ENCODE data around the gene ZNF346. TPM values are rescaled to one million over a fixed set of nuclear protein-coding genes. Genes with fewer than 3 reads are reported as not detected.
A peak's percentile ranks its signal among the peaks of the same experiment; 100 is the strongest.

Gene ZNF346
- total and polyA plus RNA-seq, 10 of the 15 experiments (the other 5 are each of a cell fraction or from before 2014, with no cell fraction given) = 6.5 to 30.2 (median 24.0) TPM

GRCh38 chr5:177124486-177124991 is 102.0 kb downstream of the ZNF346 start:
- DNase-seq (ENCODE audit: low read depth, low spot score) = no peak
- H2AFZ ChIP-seq (ENCODE audit: control insufficient read depth, low read depth, low read length) = peak overlapping the region; percentile 55
- no peaks in the 10 kb centered on the region for H4K20me1 ChIP-seq (ENCODE audit: control insufficient read depth, insufficient read depth)
- H3K9me3 ChIP-seq (replicated peaks; ENCODE audit: control insufficient read depth, insufficient read depth, low read length) = no peaks in the 10 kb centered on the region
- in situ Hi-C loops (cut with MboI) (no loop called here), intact Hi-C loops (cut with micrococcal nuclease; ENCODE audit: unreplicated experiment) (no loop called here)
- H3K27ac ChIP-seq (ENCODE audit: control insufficient read depth, insufficient read depth) = no peak overlapping the region; the same call in 1 of the 2 replicates
- no peak overlapping the region for H3K4me3 ChIP-seq
- H3K36me3 ChIP-seq (ENCODE audit: control insufficient read depth in 2 of 2, insufficient read depth in 2 of 2, low read length in 1 of 2) = no peaks in the 10 kb centered on the region
- H3K79me2 ChIP-seq (ENCODE audit: control insufficient read depth, insufficient read depth, low read length) = no peaks in the 10 kb centered on the region
- peaks cover 15% of the 10 kb centered on the region for H3K4me1 ChIP-seq (ENCODE audit: control insufficient read depth, insufficient read depth, low read length)
- CTCF ChIA-PET = interaction anchor here (0.5 to 1.3 kb wide), 3 partner anchors 10 to 135 kb away, joined by 3 to 13 read pairs (median 3); no protein-coding TSS in a partner anchor
- 83% methylated on average over 4 of the region's 4 CpGs for WGBS (ENCODE audit: insufficient coverage, insufficient replicate concordance, low lambda C conversion rate, missing lambda C conversion rate)
- no peak for FAIRE-seq
- H3K9ac ChIP-seq (ENCODE audit: control insufficient read depth, insufficient read depth, low read length) = no peak overlapping the region
- SMC1A ChIA-PET (ENCODE audit: uncharacterized antibody, unreplicated experiment) = interaction anchor here (0.7 to 1.7 kb wide), 3 partner anchors 10 to 12 kb away, joined by 3 read pairs; no protein-coding TSS in a partner anchor
- H3K4me2 ChIP-seq (ENCODE audit: control insufficient read depth, insufficient read depth) = peak overlapping the region; percentile 6; the same call in 1 of the 2 replicates
- RAD21 ChIA-PET (ENCODE audit: unreplicated experiment) = interaction anchor here (0.7 to 1.2 kb wide), 2 partner anchors 10 to 11 kb away, joined by 4 read pairs; no protein-coding TSS in a partner anchor
- TF ChIP-seq RAD21 (IDR thresholded peaks at IDR 0.05; ENCODE audit: insufficient read depth, low read depth, low read length) (no peak), PKNOX1 (IDR thresholded peaks at IDR 0.05) (peak; percentile 82), CHD4 (IDR thresholded peaks at IDR 0.05) (no peak; the same call in 1 of the 2 replicates), MEF2B (IDR thresholded peaks at IDR 0.05; ENCODE audit: partially characterized antibody, poor library complexity, severe bottlenecking) (no peak), POLR2AphosphoS2 (IDR thresholded peaks at IDR 0.05; ENCODE audit: low read depth, low read length) (no peak), BCL3 (IDR thresholded peaks at IDR 0.05; ENCODE audit: borderline replicate concordance, insufficient read depth, low read depth, low read length, poor library complexity, severe bottlenecking) (no peak), JUNB (IDR thresholded peaks at IDR 0.05) (no peak), PBX3 (IDR thresholded peaks at IDR 0.05; ENCODE audit: insufficient replicate concordance, low read depth, low read length) (peak; percentile 60)
- ATAC-seq = peak; percentile 54
- POLR2A ChIA-PET = interaction anchor here (0.9 kb wide), 1 partner anchor 172 kb away, joined by 3 read pairs; no protein-coding TSS in a partner anchor
- H3K27me3 ChIP-seq (replicated peaks in 1 of 2; ENCODE audit: control insufficient read depth in 2 of 2, insufficient read depth in 2 of 2, low read length in 1 of 2) = no peaks in the 10 kb centered on the region
- no TSS peak for BruUV-seq (replicated peaks)
